GM19467 (cell line): ENCODE measurements around the gene STMP1.

Experiments
- ATAC-seq: cut with Tn5 transposase; IDR thresholded peaks from one replicate; pipeline ENCODE4 v1.9.1; 2021; ENCODE audit warnings: mild to moderate bottlenecking, moderate library complexity; ENCODE audit not compliant: unreplicated experiment

Gene STMP1

GRCh38 chr7:135718219-135718618 is 55.9 kb downstream of the STMP1 start:
- ATAC-seq: no peak

GRCh38 chr7:135718794-135719437 is 56.6 kb downstream of the STMP1 start:
- no peak for ATAC-seq

GRCh38 chr7:135719688-135720087 is 57.4 kb downstream of the STMP1 start:
- no peak for ATAC-seq

- ATAC-seq: no peak
These were observed 59.0 kb downstream of the STMP1 start for GRCh38 chr7:135721198-135721820.

- ATAC-seq: no peak
These were observed 61.1 kb downstream of the STMP1 start for GRCh38 chr7:135723411-135723810.
